Measurements from ENCODE around the gene GAS7. TPM values are rescaled to one million over a fixed set of nuclear protein-coding genes. Genes with fewer than 3 reads are reported as not detected.
A peak's percentile ranks its signal among the peaks of the same experiment; 100 is the strongest.

Gene GAS7
- total RNA-seq, 6 experiments from 2014 or later = 1.6 to 7.1 (median 2.7) TPM

- 8% methylated on average over 7 of the region's 11 CpGs for WGBS (ENCODE audit: insufficient coverage, low coverage, low lambda C conversion rate, missing lambda C conversion rate)
- no peak overlapping the region for H3K4me3 ChIP-seq
- intact Hi-C loops (cut with DNase I) = no loop called here
- no peaks in the 10 kb centered on the region for H3K36me3 ChIP-seq
- peak; percentile 75 to 84 (median 79) for ATAC-seq
- TF ChIP-seq POLR2A (IDR thresholded peaks at IDR 0.05) (no peak), CTCF (IDR thresholded peaks at IDR 0.05) (no peak)
- no peaks in the 10 kb centered on the region for H3K27me3 ChIP-seq
- H3K4me1 ChIP-seq = no peaks in the 10 kb centered on the region
- H3K27ac ChIP-seq = peak overlapping the region in 2 of 3 donors; percentile 14 to 53
- H3K9me3 ChIP-seq = no peaks in the 10 kb centered on the region
- DNase-seq = peak; percentile 70 to 85 (median 78)
These were observed 83.4 kb downstream of the GAS7 start for GRCh38 chr17:10114931-10115535.

- no peak overlapping the region for H3K4me3 ChIP-seq
- H3K27me3 ChIP-seq = no peaks in the 10 kb centered on the region
- ATAC-seq (no peak), DNase-seq (peak in 1 of 3 donors; percentile 4)
- no peak for TF ChIP-seq POLR2A (IDR thresholded peaks at IDR 0.05)
- no peak for TF ChIP-seq CTCF (IDR thresholded peaks at IDR 0.05)
- no peaks in the 10 kb centered on the region for H3K4me1 ChIP-seq
- intact Hi-C loops (cut with DNase I) = no loop called here
- 42% methylated on average over 4 of the region's 4 CpGs for WGBS (ENCODE audit: insufficient coverage, low coverage, low lambda C conversion rate, missing lambda C conversion rate)
- no peaks in the 10 kb centered on the region for H3K9me3 ChIP-seq
- H3K36me3 ChIP-seq = no peaks in the 10 kb centered on the region
- H3K27ac ChIP-seq = no peak overlapping the region
These were observed 85.4 kb downstream of the GAS7 start for GRCh38 chr17:10112962-10113361.

GRCh38 chr17:10111907-10112452, 86.4 kb downstream of the GAS7 start:
- Histone ChIP-seq H3K9me3 (no peaks in the 10 kb centered on the region), H3K27ac (no peak overlapping the region), H3K4me3 (no peak overlapping the region), H3K27me3 (no peaks in the 10 kb centered on the region), H3K4me1 (no peaks in the 10 kb centered on the region), H3K36me3 (no peaks in the 10 kb centered on the region)
- DNase-seq = peak in 1 of 3 donors; percentile 13
- TF ChIP-seq POLR2A (IDR thresholded peaks at IDR 0.05) (no peak), CTCF (IDR thresholded peaks at IDR 0.05) (no peak)
- WGBS (ENCODE audit: insufficient coverage, low coverage, low lambda C conversion rate, missing lambda C conversion rate) = 71% methylated on average over 9 of the region's 9 CpGs
- intact Hi-C loops (cut with DNase I) = no loop called here
- no peak for ATAC-seq

GRCh38 chr17:10109146-10109545, 89.3 kb downstream of the GAS7 start:
- DNase-seq = no peak
- Histone ChIP-seq H3K27me3 (no peaks in the 10 kb centered on the region), H3K4me3 (no peak overlapping the region), H3K9me3 (no peaks in the 10 kb centered on the region), H3K4me1 (no peaks in the 10 kb centered on the region), H3K36me3 (no peaks in the 10 kb centered on the region), H3K27ac (no peak overlapping the region)
- intact Hi-C loops (cut with DNase I) = no loop called here
- no peak for ATAC-seq
- TF ChIP-seq POLR2A (IDR thresholded peaks at IDR 0.05) = no peak
- TF ChIP-seq CTCF (IDR thresholded peaks at IDR 0.05) = no peak
- 64% methylated on average over 4 of the region's 4 CpGs for WGBS (ENCODE audit: insufficient coverage, low coverage, low lambda C conversion rate, missing lambda C conversion rate)
